Suprapubic skin (tissue), 4 donors: ENCODE results near the gene USP2. TPM values are rescaled to one million over a fixed set of nuclear protein-coding genes. Genes with fewer than 3 reads are reported as not detected.
A peak's percentile ranks its signal among the peaks of the same experiment; 100 is the strongest.

ENCODE experiments used
- DNase-seq, 2 donors: peaks; one replicate each; pipeline ENCODE4 v3.0.0-alpha.2; 2019; ENCODE audit warnings: low spot score in 2 of 2
- H3K27ac ChIP-seq: fragments of 200-600 bp; sonication (generic); one replicate; pipeline ENCODE4 v1.5.1; 2019
- H3K27me3 ChIP-seq: fragments of 200-600 bp; sonication (generic); one replicate; pipeline ENCODE4 v1.5.1; 2019
- H3K36me3 ChIP-seq: fragments of 200-600 bp; sonication (generic); one replicate; pipeline ENCODE4 v1.5.1; 2019
- H3K4me1 ChIP-seq: fragments of 200-600 bp; sonication (generic); one replicate; pipeline ENCODE4 v1.5.1; 2019
- H3K4me3 ChIP-seq: fragments of 200-600 bp; sonication (generic); one replicate; pipeline ENCODE4 v1.5.1; 2019; ENCODE audit warnings: mild to moderate bottlenecking
- H3K9me3 ChIP-seq: fragments of 200-600 bp; sonication (generic); one replicate; pipeline ENCODE4 v1.5.1; 2019
- EP300 ChIP-seq: sonication (generic); formaldehyde crosslinking; IDR thresholded peaks from one replicate; pipeline ENCODE4 v1.6.1; 2017; ENCODE audit warnings: antibody characterized with exemption
- POLR2A ChIP-seq, 2 donors: fragments of 450-650 bp; IDR thresholded peaks; one replicate each; pipeline ENCODE4 v1.6.1; 2017; ENCODE audit warnings: antibody characterized with exemption in 2 of 2, mild to moderate bottlenecking in 2 of 2, moderate library complexity in 2 of 2
- POLR2AphosphoS5 ChIP-seq, 3 donors: sonication (generic); formaldehyde crosslinking; IDR thresholded peaks; one replicate each; pipeline ENCODE4 v1.6.1; 2017; ENCODE audit warnings: antibody characterized with exemption in 3 of 3
- WGBS: methylation state at CpG from one replicate; pipeline ENCODE4 v1.1.5; 2018; 5-methylcytosine and 5-hydroxymethylcytosine counted together
- total RNA-seq, 4 donors: library from RNA; depleted of rRNA; stranded (reverse); fragments of >200 nt; gene quantifications; one replicate each; pipeline ENCODE4 v1.1.0, GENCODE V29; 2016
- TF ChIP-seq, protein P1 (sequence below), 2 donors: fragments of 200-600 bp in 1 of 2; fragments of 450-650 bp in 1 of 2; sonication (generic) in 1 of 2; IDR thresholded peaks; one replicate each; pipeline ENCODE4 v1.5.1; 2016 to 2019; ENCODE audit warnings: antibody characterized with exemption in 2 of 2, mild to moderate bottlenecking in 1 of 2, moderate library complexity in 1 of 2

USP2 gene
- total RNA-seq, 4 donors from 2014 or later = 5.9 to 25.4 (median 15.2) TPM

DNA sequence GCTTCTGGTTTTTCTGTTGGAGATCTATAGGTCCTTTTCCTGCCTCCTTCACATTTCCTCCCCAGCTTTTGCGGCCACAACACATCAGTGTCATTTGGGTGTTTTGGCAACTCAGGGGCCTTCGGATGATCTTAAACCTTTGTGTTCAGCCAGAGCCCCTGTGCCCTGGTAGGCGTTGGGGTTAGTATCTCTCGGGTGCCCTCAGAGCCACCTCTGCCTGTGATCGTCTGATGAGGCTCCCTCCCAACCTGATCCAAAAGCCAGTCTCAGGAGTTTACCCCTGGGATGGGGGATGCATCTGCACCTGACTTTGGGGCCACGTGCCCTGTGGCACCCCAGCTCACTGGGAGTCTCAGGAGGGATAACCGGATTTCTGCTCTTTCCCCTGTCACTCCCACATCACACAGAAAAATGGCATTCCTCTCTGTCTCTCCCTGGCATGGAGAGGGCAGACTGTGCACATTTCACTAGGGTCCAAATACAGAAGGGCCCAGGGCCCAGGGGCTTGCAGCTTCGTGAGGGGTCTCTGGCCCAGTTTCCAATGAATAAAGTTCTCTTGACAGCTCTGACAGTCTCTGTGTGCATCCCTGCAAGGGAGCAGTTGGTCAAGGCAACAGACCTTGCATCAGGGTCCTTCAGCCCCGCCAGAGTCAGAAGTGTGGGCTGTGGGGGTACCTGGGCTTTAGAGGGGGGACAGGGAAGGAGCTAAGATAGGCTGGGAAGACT is 44.6 kb downstream of the USP2 start:
- H3K27ac ChIP-seq = no peak overlapping the region
- DNase-seq = no peak

DNA sequence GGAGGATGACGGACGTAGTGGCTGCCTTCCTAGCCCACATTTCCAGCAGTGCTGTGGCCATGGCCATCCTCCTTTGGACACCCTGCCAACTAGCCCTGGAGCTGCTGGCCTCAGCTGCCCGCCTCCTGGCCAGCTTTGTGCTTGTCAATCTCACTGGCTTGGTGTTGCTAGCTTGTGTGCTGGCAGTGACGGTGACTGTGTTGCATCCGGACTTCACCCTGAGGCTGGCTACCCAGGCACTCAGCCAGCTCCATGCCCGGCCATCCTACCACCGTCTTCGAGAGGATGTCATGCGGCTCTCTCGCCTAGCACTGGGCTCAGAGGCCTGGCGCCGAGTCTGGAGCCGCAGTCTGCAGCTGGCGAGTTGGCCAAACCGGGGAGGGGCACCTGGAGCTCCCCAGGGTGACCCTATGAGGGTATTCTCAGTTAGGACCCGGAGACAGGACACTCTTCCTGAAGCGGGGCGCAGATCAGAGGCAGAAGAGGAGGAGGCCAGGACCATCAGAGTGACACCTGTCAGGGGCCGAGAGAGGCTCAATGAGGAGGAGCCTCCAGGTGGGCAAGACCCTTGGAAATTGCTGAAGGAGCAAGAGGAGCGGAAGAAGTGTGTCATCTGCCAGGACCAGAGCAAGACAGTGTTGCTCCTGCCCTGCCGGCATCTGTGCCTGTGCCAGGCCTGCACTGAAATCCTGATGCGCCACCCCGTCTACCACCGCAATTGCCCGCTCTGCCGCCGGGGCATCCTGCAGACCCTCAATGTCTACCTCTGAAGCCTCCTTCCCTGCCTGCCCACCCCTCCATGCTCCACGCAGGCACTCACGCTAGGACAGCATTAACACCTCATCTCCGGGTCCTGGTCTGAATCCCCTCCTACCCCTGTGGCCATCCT is 45.6 kb downstream of the USP2 start:
- WGBS = 85% methylated on average over 21 of the region's 30 CpGs

More for the DNA sequence above, 44.6 kb downstream of the USP2 start:
- TF ChIP-seq EP300 (no peak), POLR2A (IDR thresholded peaks at IDR 0.05) (no peak), POLR2AphosphoS5 (IDR thresholded peaks at IDR 0.05) (no peak)
- TF ChIP-seq, protein P1, sequence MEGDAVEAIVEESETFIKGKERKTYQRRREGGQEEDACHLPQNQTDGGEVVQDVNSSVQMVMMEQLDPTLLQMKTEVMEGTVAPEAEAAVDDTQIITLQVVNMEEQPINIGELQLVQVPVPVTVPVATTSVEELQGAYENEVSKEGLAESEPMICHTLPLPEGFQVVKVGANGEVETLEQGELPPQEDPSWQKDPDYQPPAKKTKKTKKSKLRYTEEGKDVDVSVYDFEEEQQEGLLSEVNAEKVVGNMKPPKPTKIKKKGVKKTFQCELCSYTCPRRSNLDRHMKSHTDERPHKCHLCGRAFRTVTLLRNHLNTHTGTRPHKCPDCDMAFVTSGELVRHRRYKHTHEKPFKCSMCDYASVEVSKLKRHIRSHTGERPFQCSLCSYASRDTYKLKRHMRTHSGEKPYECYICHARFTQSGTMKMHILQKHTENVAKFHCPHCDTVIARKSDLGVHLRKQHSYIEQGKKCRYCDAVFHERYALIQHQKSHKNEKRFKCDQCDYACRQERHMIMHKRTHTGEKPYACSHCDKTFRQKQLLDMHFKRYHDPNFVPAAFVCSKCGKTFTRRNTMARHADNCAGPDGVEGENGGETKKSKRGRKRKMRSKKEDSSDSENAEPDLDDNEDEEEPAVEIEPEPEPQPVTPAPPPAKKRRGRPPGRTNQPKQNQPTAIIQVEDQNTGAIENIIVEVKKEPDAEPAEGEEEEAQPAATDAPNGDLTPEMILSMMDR (IDR thresholded peaks at IDR 0.05) = no peak
- Histone ChIP-seq H3K9me3 (no peaks in the 10 kb centered on the region), H3K4me3 (no peak overlapping the region), H3K27me3 (peaks cover 14% of the 10 kb centered on the region), H3K4me1 (peaks cover 57% of the 10 kb centered on the region), H3K36me3 (peaks cover 8% of the 10 kb centered on the region)
- 71% methylated on average over 3 of the region's 9 CpGs for WGBS

DNA sequence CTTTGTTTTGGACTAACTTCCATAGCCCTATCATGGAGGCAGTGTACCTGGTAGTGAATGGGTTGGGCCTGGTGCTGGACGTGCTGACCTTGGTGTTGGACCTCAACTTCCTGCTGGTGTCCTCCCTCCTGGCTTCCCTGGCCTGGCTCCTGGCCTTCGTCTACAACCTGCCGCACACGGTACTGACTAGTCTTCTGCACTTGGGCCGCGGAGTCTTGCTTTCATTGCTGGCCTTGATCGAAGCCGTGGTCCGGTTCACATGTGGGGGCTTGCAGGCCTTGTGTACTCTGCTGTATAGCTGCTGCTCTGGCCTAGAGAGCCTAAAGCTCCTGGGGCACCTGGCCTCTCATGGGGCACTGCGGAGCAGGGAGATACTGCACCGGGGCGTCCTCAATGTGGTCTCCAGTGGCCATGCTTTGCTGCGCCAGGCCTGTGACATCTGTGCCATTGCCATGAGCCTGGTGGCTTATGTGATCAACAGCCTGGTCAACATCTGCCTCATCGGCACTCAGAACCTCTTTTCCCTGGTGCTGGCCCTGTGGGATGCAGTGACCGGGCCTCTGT is 46.3 kb downstream of the USP2 start:
- peaks cover 40% of the 10 kb centered on the region for H3K4me1 ChIP-seq
- H3K27ac ChIP-seq = no peak overlapping the region
- H3K4me3 ChIP-seq = peak overlapping the region; percentile 97
- TF ChIP-seq, protein P1 (IDR thresholded peaks at IDR 0.05) = no peak
- TF ChIP-seq POLR2A (IDR thresholded peaks at IDR 0.05) = no peak
- no peak for TF ChIP-seq POLR2AphosphoS5 (IDR thresholded peaks at IDR 0.05)
- TF ChIP-seq EP300 = no peak
- no peaks in the 10 kb centered on the region for H3K9me3 ChIP-seq
- DNase-seq = peak in 1 of 2 donors; percentile 70
- peaks cover 8% of the 10 kb centered on the region for H3K36me3 ChIP-seq
- 66% methylated on average over 14 of the region's 15 CpGs for WGBS
- peaks cover 9% of the 10 kb centered on the region for H3K27me3 ChIP-seq

More for the DNA sequence above, 45.6 kb downstream of the USP2 start:
- peak in 1 of 2 donors; percentile 65 for DNase-seq
- Histone ChIP-seq H3K36me3 (peaks cover 8% of the 10 kb centered on the region), H3K27ac (no peak overlapping the region), H3K4me3 (peak overlapping the region; percentile 97), H3K9me3 (no peaks in the 10 kb centered on the region), H3K27me3 (peaks cover 14% of the 10 kb centered on the region), H3K4me1 (peaks cover 47% of the 10 kb centered on the region)
- TF ChIP-seq EP300 = no peak
- TF ChIP-seq, protein P1 (IDR thresholded peaks at IDR 0.05) = no peak
- no peak for TF ChIP-seq POLR2A (IDR thresholded peaks at IDR 0.05)
- no peak for TF ChIP-seq POLR2AphosphoS5 (IDR thresholded peaks at IDR 0.05)

DNA sequence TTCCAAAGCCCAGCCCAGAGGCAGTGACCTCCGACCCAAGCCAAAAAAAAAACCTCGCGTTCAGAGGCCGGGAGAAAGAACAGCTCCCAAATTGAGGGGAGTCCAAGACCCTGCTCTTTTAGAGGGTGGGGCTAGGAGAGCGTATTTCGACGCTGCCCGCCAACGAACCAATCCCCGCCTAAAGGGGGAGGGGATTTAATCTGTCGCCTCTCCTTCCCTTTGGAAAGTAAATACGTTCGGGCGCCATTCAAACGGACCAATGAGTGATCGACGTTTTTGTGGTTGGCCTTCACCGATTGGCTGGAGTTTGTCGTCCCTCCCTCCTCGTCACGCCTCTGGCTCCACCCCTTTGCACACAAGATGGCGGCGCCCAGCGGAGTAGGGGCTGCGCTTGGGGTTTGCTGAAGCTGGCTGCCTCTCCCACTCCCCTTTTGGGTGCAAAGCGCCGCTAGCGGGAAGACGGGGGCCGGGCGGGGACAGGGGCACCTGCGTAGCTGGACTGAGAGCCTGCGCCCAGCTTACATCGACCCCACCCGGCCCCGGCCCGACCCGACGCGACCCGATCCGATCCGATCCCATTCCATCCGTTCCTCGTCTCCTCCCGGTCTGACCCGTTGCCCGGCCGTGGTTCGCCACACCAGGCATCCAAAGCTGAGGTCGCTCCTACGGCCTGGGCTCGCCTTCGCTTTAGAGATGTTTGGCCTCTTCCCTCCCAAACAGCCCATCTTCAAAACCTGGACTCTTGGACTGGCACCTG is 47.1 kb downstream of the USP2 start, which contains the start of gene RNF26:
Gene RNF26 (plus strand): TSS at position 354 of the 757 bp plus-strand sequence. CDS start 596 bp downstream, outside the sequence.
- Histone ChIP-seq H3K27me3 (peaks cover under 1% of the 10 kb centered on the region), H3K27ac (peak within 1 kb of the TSS; percentile 83), H3K36me3 (peaks cover 8% of the 10 kb centered on the region), H3K9me3 (no peaks in the 10 kb centered on the region), H3K4me1 (peaks cover 32% of the 10 kb centered on the region), H3K4me3 (peak within 1 kb of the TSS; percentile 97)
- TF ChIP-seq, protein P1 (IDR thresholded peaks at IDR 0.05) = no peak
- TF ChIP-seq POLR2AphosphoS5 (IDR thresholded peaks at IDR 0.05) (peak in 1 of 3 donors; percentile 47), EP300 (no peak), POLR2A (IDR thresholded peaks at IDR 0.05) (peak; percentile 49 to 50)
- DNase-seq = peak; percentile 98
- WGBS = under 1% methylated on average over 50 of the region's 54 CpGs
